HG03439 (cell line): ENCODE data around the gene TACSTD2.
"Not testable (repeated sequence)": the region's sequence is repeated elsewhere in the genome, so short reads cannot be mapped to it uniquely, and the experiment has no call there.

Source experiments
- ATAC-seq: cut with Tn5 transposase; IDR thresholded peaks from one replicate; pipeline ENCODE4 v1.9.1; 2021; ENCODE audit warnings: mild to moderate bottlenecking, moderate library complexity; ENCODE audit not compliant: unreplicated experiment

Gene TACSTD2, protein sequence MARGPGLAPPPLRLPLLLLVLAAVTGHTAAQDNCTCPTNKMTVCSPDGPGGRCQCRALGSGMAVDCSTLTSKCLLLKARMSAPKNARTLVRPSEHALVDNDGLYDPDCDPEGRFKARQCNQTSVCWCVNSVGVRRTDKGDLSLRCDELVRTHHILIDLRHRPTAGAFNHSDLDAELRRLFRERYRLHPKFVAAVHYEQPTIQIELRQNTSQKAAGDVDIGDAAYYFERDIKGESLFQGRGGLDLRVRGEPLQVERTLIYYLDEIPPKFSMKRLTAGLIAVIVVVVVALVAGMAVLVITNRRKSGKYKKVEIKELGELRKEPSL

DNA sequence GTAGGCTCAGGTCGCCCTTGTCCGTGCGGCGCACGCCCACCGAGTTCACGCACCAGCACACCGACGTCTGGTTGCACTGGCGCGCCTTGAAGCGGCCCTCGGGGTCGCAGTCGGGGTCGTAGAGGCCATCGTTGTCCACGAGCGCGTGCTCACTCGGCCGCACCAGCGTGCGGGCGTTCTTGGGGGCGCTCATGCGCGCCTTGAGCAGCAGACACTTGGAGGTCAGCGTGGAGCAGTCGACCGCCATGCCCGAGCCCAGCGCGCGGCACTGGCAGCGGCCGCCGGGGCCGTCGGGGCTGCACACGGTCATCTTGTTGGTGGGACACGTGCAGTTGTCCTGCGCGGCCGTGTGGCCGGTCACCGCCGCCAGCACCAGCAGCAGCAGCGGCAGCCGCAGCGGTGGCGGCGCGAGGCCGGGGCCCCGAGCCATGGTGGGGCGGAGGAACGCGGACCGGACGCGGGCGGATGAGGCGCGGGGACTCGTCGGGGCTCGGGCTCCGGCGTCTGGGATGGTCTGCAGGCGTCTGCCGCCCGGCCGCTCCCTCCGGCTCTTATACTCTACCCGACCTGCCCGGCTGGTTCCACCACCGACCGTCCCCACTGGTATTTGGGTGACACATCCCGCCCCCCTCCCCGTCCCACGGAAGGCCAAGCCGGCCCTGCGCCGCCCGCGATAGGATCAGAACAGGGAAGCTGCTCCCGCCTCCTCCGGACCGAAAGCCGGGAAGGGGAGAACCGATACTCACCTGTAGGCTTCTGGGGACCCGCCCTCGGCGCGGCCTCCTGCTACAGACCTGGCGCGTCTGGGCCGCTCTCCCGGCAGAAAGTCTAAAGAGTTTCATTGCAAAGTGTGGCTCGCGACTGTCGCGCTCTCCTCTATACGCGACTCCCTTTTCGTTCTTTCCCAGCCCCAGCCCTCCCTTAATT lies at the start of gene TACSTD2:
TSS of gene TACSTD2 (minus strand) at position 526 of the 927 bp plus-strand sequence. CDS start at position 430, 96 bp downstream.
- ATAC-seq: no peak

DNA sequence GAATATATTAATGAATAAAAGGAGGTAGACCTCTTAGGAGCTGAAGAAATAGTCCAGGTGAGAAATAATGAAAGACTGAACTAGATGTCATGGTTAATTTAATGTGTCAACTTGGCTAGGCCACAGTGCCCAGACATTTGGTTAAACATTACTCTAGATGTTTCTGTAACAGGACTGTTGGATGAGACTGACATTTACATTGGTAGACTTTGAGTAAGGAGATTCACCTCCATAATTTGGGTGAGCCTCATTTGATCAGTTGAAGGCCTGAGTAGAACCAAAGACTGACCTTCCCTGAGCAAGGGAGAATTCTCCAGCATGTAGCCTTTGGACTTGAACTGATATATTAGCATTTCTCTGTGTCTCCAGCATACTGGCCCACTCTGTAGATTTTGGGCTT lies 49.2 kb upstream of the TACSTD2 start:
- no peak for ATAC-seq

DNA sequence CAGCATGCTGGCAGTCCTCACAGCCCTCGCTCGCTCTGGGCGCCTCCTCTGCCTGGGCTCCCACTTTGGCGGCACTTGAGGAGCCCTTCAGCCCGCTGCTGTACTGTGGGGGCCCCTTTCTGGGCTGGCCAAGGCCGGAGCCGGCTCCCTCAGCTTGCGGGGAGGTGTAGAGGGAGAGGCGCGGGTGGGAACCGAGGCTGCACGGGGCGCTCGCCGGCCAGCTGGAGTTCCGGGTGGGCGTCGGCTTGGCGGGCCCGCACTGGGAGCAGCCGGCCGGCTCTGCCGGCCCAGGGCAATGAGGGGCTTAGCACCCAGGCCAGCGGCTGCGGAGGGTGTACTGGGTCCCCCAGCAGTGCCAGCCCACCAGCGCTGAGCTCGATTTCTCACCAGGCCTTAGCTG lies 46.2 kb upstream of the TACSTD2 start:
- not testable (repeated sequence) for ATAC-seq

DNA sequence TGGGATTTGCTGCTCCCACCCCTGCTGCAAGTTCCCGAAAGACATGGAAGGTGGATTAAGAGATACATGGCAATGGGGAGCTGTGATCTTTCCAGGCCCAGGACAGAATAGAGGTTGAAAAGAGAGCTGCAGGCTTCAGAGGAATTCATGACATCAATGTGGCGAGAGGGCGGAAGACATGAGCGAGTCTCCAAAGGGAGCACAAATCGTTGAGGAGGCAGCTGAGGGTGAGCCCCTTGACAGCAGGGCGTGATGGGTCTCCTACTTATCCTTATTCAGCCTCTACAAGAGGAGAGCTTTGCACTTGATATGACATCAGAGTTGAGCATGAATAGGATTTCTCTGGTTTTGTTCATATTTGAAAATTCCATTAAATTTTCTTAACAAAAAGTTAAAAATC lies 45.5 kb upstream of the TACSTD2 start:
- no peak for ATAC-seq

DNA sequence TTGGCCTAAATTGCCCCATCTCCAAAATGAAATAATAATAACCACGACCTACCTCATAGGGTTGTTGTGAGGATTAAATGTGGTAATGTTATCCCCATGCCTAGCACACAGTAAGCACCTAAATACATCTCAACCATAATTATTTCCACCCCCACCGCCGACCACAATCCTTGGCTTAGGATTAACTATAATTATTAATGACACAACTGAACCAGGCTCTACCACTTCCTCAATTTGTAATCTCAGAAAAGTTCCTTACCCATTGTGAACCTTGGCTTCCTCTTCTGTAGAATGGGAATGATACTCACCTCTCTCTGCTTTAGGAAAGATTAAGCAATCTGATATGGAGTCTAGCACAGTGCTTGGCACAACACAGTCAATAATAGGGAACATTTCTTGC lies 44.3 kb upstream of the TACSTD2 start:
- no peak for ATAC-seq

DNA sequence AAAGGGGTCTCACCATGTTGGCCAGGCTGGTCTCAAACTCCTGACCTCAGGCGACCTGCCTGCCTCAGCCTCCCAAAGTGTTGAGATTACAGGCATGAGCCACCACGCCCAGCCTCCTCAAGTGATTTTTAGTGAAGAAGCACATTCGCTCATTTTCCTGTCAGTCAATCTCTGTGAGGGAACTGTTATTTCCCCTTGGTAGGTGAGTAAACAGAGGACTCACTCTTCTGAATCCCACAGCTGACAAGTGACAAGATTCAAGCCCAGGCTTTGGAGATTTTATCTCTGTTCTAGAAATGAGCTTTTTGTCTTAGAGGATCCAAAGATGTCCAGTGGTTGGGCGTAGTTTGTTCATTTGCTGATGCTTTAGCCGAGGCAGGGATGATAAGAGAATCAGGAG lies 43.9 kb upstream of the TACSTD2 start:
- ATAC-seq: no peak

DNA sequence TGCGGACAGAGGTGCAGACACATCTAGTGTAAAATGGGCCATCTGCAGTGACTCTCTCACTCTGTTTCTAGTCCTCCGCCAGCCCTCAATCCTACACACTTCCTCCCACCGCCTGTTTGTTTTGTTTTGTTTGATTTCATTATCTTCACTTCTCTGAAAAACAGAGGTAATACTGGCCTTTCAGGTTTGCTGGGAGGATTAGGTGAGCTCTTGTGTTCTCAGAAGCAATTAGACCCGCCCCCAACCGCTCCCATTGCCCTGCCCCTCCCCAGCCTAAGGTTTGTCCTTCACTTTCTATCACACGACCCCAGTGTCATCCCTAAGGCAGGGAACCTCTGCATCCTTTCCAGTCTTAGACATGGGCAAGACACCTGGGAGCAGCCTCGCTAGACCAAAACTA lies 43.2 kb upstream of the TACSTD2 start:
- no peak for ATAC-seq

DNA sequence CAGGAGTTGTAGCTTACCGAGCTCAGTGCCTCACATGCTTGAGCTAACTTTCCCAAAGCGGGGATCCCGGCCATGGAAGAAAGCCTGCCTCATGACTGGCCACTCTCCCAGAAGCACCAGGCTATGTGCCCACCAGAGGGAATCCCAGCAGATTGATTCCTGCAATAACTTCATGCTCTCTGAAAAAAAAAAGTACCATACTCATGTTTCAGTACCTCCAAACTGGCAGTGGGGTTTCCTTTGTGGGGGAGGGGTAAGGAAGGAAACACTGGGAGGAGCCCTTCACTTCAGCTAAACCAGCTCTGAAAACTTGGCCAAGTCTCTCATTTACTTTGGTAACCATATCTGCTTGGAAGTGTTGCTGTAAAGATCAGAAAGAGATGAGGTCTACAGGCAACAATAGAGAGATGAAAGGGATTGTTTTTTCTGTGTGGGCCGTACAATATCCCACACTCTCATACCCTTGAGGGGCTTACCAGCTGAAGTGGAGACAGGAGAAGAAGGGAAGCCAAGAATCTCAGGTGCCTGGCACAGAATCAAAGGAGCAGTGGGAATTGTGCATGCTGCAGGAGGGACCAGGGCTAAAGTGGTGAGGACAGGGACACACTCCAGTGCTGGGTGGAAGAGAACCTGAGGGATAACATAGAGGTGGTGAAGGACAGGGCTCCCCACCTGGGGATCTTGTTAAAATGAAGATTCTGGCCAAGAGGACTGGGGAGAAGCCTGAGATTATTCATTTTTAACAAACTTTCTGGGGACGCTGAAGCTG lies 42.4 kb upstream of the TACSTD2 start:
- no peak for ATAC-seq

DNA sequence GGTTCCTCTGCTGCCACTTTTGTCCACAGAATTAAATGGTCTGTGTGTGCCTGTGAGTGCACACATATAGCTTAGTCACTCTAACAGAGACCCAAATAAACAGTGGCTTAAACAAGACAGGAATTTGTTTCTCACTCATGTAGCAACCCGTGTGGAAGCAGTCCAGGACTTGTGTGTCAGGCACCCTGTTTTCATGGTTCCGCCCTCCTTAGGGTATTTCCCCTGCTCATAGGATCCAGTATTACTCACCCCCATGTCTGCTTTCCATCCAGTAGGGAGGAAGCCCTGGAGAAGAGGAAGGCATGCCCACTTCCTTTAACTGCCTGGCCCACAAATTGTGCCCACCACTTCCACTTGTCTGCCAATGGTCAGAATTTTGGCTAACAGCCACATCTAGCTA lies 41.3 kb upstream of the TACSTD2 start:
- ATAC-seq: no peak

DNA sequence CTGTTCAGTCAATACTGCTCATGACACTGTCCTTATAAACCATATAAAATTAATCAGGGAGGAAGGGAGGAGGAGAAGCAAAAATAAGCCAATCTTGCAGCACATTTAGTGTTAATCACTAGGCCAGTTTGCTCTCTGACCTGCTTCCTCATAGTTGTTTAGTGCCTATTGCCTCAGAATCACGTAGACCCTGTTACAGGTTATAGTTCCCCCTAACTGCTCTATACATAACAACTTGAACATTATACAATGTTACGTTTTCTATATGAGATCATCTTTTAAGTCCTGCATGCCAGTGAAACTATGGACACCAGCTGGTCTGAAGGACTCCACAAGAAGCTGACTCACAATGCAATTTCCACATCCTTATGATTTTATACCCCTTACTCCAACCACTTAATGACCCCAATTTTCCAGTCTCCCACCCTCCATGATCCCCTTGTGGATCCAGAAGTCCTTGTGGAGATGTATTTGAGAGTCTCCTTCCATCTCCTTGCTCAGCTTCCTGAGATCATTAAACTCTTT lies 34.9 kb upstream of the TACSTD2 start:
- no peak for ATAC-seq

DNA sequence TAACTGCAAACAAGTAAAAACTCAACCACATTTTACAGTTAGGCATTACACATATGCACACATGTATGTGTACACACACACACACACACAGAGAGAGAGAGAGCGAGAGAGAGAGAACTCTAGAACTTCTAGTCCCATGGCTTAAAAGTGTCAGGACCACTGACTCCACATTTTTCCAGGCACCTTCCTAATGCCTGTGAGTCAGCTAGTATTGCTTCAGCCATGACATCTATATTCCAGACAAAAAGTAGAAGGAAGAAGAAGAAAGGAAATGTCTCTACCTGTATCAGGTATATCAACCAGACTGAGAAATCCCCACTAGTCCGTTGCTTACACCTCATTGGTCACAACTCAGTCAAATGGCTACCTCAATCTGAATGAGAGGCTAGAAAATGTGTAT lies 31.9 kb upstream of the TACSTD2 start:
- ATAC-seq: no peak

DNA sequence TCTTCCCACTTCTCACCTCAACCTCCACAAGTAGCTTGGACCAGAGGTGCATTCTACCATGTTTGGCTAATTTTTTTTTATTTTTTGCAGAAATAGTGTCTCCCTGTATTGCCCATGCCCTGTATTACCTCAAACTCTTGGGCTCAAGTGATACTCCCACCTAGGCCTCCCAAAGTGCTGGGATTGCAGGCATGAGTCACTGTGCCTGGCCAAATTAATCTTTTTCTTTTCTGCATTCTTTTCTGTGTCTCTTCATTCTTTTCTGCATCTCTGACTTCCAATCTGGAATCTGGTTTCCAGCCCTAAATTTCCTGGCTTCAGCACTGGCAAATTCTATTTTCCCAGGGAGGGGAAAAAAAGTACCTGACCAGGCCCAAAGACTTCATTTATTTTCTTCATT lies 31.2 kb upstream of the TACSTD2 start:
- no peak for ATAC-seq

DNA sequence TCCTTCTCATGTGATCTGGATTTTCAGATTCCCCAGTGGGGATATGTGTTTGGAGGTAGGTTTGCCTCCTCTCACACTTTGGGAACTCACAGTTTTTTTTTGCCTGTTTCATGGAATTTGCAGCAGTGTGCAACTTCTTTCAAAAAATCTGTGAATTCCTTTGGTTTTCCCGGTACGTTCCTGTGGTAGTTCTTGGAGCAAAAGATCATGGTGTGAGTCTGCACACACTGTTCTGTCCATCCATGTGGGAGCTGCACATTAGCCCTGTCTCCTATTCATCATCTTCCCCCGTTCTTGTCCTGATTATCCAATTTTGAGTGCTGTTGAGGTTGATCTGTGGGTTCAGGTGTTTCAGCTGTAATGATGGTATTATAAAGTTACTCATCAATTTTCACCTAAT lies 30.3 kb upstream of the TACSTD2 start:
- no peak for ATAC-seq

DNA sequence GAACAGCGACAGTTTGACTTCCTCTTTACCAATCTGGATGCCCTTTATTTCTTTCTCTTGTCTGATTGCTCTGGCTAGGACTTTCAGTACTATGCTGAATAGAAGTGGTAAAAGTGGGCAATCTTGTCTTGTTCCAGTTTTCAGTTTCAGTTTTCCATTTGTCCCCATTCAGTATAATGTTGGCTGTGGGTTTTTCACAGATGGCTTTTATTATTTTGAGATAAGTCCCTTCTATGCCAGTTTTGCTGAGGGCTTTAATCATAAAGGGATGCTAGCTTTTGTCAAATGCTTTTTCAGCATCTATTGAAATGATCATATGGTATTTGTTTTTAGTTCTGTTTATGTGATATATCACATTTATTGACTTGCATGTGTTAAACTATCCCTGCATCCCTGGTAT lies 24.9 kb upstream of the TACSTD2 start:
- ATAC-seq: not testable (repeated sequence)

DNA sequence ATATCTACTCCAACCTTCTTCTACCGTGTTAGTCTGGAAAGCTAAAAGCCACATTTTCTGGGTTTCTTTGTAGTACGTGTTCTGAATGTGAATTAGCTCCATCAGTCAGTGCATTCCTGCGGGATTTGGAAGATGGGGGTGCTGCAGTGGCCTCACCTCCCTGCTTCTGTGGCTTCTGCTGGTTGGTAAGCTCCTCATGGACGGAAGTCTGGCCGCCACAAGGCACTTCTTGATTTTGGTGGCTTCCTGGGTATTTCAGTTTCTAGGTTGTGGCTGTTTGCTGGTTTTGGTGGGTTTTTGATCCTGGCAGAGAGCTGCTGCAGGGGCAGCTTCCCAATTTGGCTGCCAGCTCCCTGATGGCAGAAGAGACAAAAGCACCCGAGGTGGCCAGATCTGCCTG lies 20.9 kb upstream of the TACSTD2 start:
- no peak for ATAC-seq

DNA sequence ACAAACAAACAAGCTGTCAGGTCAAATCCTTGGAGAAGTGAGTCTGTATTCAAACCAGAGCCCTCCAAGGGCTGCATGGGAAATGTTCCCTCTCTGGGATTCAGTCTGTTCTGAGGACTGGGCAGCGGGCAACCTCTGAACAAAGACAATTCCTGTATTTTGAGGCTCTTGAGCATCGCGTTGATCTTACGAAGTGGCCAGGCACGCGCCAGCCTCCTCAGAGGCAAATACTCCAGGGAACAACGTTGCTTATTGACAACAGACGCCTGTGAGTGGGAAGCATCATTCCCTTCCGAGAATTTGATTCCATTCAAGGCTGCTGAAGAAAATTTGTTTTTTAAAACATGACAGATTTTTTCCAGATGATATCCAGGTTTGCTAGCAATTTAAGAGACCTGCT lies 20.0 kb upstream of the TACSTD2 start:
- ATAC-seq: no peak

DNA sequence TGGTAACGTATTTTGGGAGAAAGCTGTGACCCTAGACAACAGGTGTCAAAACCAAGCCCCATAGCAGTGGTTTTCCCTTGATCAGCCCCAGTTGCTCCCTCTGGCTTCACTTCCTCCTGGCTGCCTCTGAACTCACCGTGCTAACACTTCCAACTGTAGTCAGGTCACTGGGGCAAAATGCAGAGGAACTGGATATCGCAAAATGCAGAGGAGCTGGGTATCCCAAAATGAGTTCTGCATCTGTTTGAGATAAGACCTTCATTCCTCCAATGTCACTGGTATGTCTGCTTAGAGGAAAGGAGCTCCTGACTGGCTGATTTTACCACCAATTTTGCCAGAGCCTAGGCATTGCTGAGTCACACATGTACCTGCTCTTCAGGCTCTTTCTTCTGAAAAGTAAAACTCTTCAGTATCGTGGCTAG lies 19.6 kb upstream of the TACSTD2 start:
- no peak for ATAC-seq

DNA sequence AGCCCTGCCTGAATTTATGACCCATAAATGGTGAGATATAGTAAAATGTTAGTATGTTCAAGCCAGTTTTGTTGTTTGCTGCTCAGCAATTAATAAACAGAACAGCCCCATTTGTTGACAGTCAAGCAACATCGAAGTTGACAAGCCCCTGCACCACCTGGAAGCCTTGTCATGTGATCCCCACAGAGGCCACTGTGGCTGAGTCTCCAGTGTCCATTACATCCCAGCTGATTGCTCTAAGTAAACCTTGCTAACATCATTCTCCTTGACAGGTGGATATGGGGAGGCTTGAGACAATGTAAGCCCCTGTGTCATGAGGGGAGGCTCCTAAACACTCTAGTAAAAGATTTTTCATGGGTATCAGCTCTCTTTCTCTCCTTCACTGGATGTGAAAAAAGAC lies 17.5 kb upstream of the TACSTD2 start:
- no peak for ATAC-seq

DNA sequence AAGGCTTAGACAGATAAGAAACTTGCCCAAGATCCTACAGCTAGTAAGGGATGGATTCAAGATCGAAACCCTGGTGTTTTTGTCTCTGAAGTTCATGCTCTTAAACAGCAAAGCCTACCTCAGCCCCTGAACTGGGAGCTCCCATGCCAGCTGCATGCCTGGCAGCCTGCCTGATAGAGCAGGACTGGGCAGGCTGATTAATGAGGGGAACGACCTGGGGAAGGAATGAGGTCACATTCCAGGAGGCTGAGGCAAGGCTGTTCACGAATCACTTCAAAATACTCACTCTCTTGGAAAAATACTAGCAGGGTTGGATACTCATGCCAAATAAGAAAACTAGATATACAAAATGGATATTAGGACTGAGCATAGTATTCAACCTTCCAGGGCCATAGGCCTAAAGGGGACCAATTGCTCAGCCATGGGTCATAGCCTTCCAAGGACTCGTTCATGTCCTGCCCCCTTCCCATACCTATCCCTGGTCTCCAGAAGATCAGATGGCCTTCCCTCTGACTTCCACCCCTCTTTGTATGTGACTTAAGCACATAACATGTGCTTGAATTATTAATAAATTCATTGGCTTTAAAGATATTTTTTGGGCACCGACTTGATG lies 15.6 kb upstream of the TACSTD2 start:
- no peak for ATAC-seq

DNA sequence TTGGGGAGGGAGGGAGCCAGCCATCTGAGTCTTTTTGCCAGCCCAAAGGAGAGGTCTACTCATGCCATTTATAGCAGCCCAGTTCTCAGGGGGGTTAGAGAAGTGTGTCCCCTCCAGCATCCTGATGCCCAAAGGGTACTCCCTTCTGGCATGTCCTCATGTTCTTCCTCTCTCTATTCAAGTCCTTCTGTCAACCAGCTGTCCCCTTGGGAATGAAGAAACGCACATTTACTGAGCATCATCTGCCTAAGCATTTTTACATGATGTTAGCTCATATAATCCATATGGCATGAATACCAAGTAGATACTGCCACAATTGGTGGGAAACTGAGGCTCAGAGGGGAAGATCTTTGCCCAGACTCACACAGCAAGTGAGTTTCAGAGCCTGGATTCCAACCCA lies 14.8 kb upstream of the TACSTD2 start:
- ATAC-seq: no peak

DNA sequence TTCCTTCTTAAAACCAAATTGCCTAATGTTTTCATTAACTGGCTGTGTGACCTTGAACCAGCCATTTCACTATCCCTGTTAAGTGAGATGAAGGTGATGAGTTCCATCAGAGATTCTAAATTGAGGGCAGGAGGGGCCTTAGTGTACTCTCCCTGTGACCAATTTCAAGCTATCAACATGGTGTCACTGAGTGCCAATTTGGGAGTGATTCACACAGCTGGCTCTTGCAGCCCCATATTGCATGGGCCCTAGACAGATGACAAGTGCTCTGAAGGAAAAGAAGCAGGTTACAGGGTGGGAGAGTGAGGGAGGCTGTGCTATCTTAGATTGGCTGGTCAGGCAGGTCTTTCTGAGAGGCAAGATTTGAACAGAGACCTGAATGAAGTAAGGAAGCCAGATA lies 13.0 kb upstream of the TACSTD2 start:
- ATAC-seq: no peak
